Measurements from ENCODE around the gene SULT2A1.
"Not testable (repeated sequence)": the region's sequence is repeated elsewhere in the genome, so short reads cannot be mapped to it uniquely, and the experiment has no call there.

Gene SULT2A1

GRCh38 chr19:47886010-47886559 is at the start of gene SULT2A1:
TSS of gene SULT2A1 (minus strand) at chr19:47886315. CDS start at chr19:47886257, 58 bp downstream.
- DNase-seq (ENCODE audit: low read depth), result no peak

GRCh38 chr19:47928581-47928980 is 42.5 kb upstream of the SULT2A1 start:
- not testable (repeated sequence) for DNase-seq (ENCODE audit: low read depth)

GRCh38 chr19:47920107-47920506 is 34.0 kb upstream of the SULT2A1 start:
- not testable (repeated sequence) for DNase-seq (ENCODE audit: low read depth)

GRCh38 chr19:47910191-47910590 is 24.1 kb upstream of the SULT2A1 start:
- not testable (repeated sequence) for DNase-seq (ENCODE audit: low read depth)

- DNase-seq (ENCODE audit: low read depth), result peak; percentile 27
Observed at GRCh38 chr19:47909350-47909749, 23.2 kb upstream of the SULT2A1 start.

- DNase-seq (ENCODE audit: low read depth), result no peak
Observed at GRCh38 chr19:47901370-47901769, 15.3 kb upstream of the SULT2A1 start.

- DNase-seq (ENCODE audit: low read depth), result no peak
Observed at GRCh38 chr19:47899335-47899734, 13.2 kb upstream of the SULT2A1 start.

- DNase-seq (ENCODE audit: low read depth), result no peak
Observed at GRCh38 chr19:47897861-47898260, 11.7 kb upstream of the SULT2A1 start.

GRCh38 chr19:47896773-47897172 is 10.7 kb upstream of the SULT2A1 start:
- DNase-seq (ENCODE audit: low read depth), result no peak

GRCh38 chr19:47896019-47896418 is 9.9 kb upstream of the SULT2A1 start:
- DNase-seq (ENCODE audit: low read depth), result no peak

GRCh38 chr19:47895165-47895782 is 9.2 kb upstream of the SULT2A1 start:
- DNase-seq (ENCODE audit: low read depth), result no peak

- no peak for DNase-seq (ENCODE audit: low read depth)
Observed at GRCh38 chr19:47891923-47892666, 6.0 kb upstream of the SULT2A1 start.

GRCh38 chr19:47891622-47891922 is 5.5 kb upstream of the SULT2A1 start:
- DNase-seq (ENCODE audit: low read depth), result no peak

GRCh38 chr19:47890865-47891621 is 4.9 kb upstream of the SULT2A1 start:
- DNase-seq (ENCODE audit: low read depth), result no peak

- no peak for DNase-seq (ENCODE audit: low read depth)
Observed at GRCh38 chr19:47885067-47885463, 1.1 kb downstream of the SULT2A1 start.

GRCh38 chr19:47882890-47883289 is 3.2 kb downstream of the SULT2A1 start:
- no peak for DNase-seq (ENCODE audit: low read depth)

GRCh38 chr19:47881757-47882156 is 4.4 kb downstream of the SULT2A1 start:
- DNase-seq (ENCODE audit: low read depth), result no peak

- DNase-seq (ENCODE audit: low read depth), result not testable (repeated sequence)
Observed at GRCh38 chr19:47879385-47879784, 6.7 kb downstream of the SULT2A1 start.

GRCh38 chr19:47878906-47879305 is 7.2 kb downstream of the SULT2A1 start:
- no peak for DNase-seq (ENCODE audit: low read depth)

- DNase-seq (ENCODE audit: low read depth), result no peak
Observed at GRCh38 chr19:47865166-47865565, 20.9 kb downstream of the SULT2A1 start.

- DNase-seq (ENCODE audit: low read depth), result peak; percentile 88
Observed at GRCh38 chr19:47863514-47863936, 22.6 kb downstream of the SULT2A1 start.

- DNase-seq (ENCODE audit: low read depth), result no peak
Observed at GRCh38 chr19:47861630-47862029, 24.5 kb downstream of the SULT2A1 start.

All from stimulated activated CD8-positive, alpha-beta memory T cell treated with anti-CD3 and anti-CD28 coated beads, Interleukin-15, amount 100 ng/mL, for 24 hours (primary cell).